Tibial artery (tissue), 4 donors: ENCODE data around the gene ITGB1.
A peak's percentile ranks its signal among the peaks of the same experiment; 100 is the strongest.
"Not testable (repeated sequence)": the region's sequence is repeated elsewhere in the genome, so short reads cannot be mapped to it uniquely, and the experiment has no call there.

Experiments used
- DNase-seq, 2 donors: peaks; one replicate each; pipeline ENCODE4 v3.0.0-alpha.2; 2019
- H3K27ac ChIP-seq, 2 donors: fragments of 200-600 bp; sonication (generic) in 1 of 2; 1 replicate in 1 of 2; 2 replicates in 1 of 2; pipeline ENCODE4 v1.5.1; 2018 to 2019; ENCODE audit warnings: mild to moderate bottlenecking in 1 of 2
- H3K27me3 ChIP-seq, 2 donors: fragments of 200-600 bp; sonication (generic) in 1 of 2; one replicate each; pipeline versions ENCODE4 v1.5.1 to v1.6.0; 2016 to 2019
- H3K36me3 ChIP-seq, 3 donors: fragments of 200-600 bp; sonication (generic) in 2 of 3; one replicate each; pipeline ENCODE4 v1.5.1; 2016 to 2019; ENCODE audit warnings: mild to moderate bottlenecking in 2 of 3
- H3K4me1 ChIP-seq, 4 donors: fragments of 200-600 bp; sonication (generic) in 2 of 4; 1 replicate in 3 of 4; 2 replicates in 1 of 4; pipeline ENCODE4 v1.5.1; 2016 to 2019
- H3K4me3 ChIP-seq, 2 donors: fragments of 200-600 bp; sonication (generic) in 1 of 2; 1 replicate in 1 of 2; 2 replicates in 1 of 2; pipeline ENCODE4 v1.5.1; 2018 to 2019; ENCODE audit warnings: mild to moderate bottlenecking in 2 of 2
- H3K9me3 ChIP-seq, 3 donors: fragments of 200-600 bp; sonication (generic) in 1 of 3; one replicate each; pipeline ENCODE4 v1.5.1; 2016 to 2019
- CTCF ChIP-seq, 2 experiments: fragments of 200-600 bp in 1 of 2; fragments of 450-650 bp in 1 of 2; IDR thresholded peaks; one replicate each; pipeline ENCODE4 v1.5.1; 2017 to 2019; ENCODE audit warnings: antibody characterized with exemption in 2 of 2, mild to moderate bottlenecking in 1 of 2, moderate library complexity in 1 of 2
- intact Hi-C: fragments of 100-400 bp; cut with DNase I; formaldehyde crosslinking; loops from one replicate; pipeline ENCODE4 v1.15.0; 2023; ENCODE audit warnings: low total_unique reads

ITGB1 gene

GRCh38 chr10:32995751-32996150 is 37.7 kb upstream of the ITGB1 start:
- Histone ChIP-seq H3K27ac (peak overlapping the region; percentile 35 to 54), H3K36me3 (no peaks in the 10 kb centered on the region)
- intact Hi-C loops, result no loop called here

GRCh38 chr10:32995066-32995622 is 37.1 kb upstream of the ITGB1 start:
- Histone ChIP-seq H3K27ac (peak overlapping the region; percentile 35 to 54), H3K36me3 (no peaks in the 10 kb centered on the region), H3K4me1 (peaks cover 0 to 25% (median 6%) of the 10 kb centered on the region in 4 donors), H3K9me3 (no peaks in the 10 kb centered on the region), H3K27me3 (no peaks in the 10 kb centered on the region), H3K4me3 (no peak overlapping the region)
- intact Hi-C loops, result no loop called here
- no peak for TF ChIP-seq CTCF (IDR thresholded peaks at IDR 0.05)
- DNase-seq, result no peak

More at GRCh38 chr10:32995751-32996150, 37.7 kb upstream of the ITGB1 start:
- no peak for TF ChIP-seq CTCF (IDR thresholded peaks at IDR 0.05)
- no peak for DNase-seq
- Histone ChIP-seq H3K4me1 (peaks cover 0 to 25% (median 6%) of the 10 kb centered on the region in 4 donors), H3K27me3 (no peaks in the 10 kb centered on the region), H3K9me3 (no peaks in the 10 kb centered on the region), H3K4me3 (no peak overlapping the region)

- H3K9me3 ChIP-seq, H3K27ac ChIP-seq, DNase-seq, H3K4me3 ChIP-seq, H3K27me3 ChIP-seq, intact Hi-C loops, H3K36me3 ChIP-seq: not testable (repeated sequence)
- H3K4me1 ChIP-seq, result peaks cover 0 to 25% (median 6%) of the 10 kb centered on the region in 4 donors
Observed at GRCh38 chr10:32994632-32995031, 36.6 kb upstream of the ITGB1 start.

GRCh38 chr10:32992310-32992709 is 34.3 kb upstream of the ITGB1 start:
- peak overlapping the region in 1 of 2 donors; percentile 21 for H3K27ac ChIP-seq
- peaks cover 0 to 25% (median 6%) of the 10 kb centered on the region in 4 donors for H3K4me1 ChIP-seq
- intact Hi-C loops, H3K27me3 ChIP-seq, H3K4me3 ChIP-seq, H3K36me3 ChIP-seq, H3K9me3 ChIP-seq, DNase-seq: not testable (repeated sequence)

GRCh38 chr10:32990811-32991210 is 32.8 kb upstream of the ITGB1 start:
- no peak overlapping the region for H3K4me3 ChIP-seq
- no peak for TF ChIP-seq CTCF (IDR thresholded peaks at IDR 0.05)
- no peak for DNase-seq
- peaks cover 0 to 17% (median 5%) of the 10 kb centered on the region in 4 donors for H3K4me1 ChIP-seq
- H3K9me3 ChIP-seq, result no peaks in the 10 kb centered on the region
- no peaks in the 10 kb centered on the region for H3K27me3 ChIP-seq
- H3K27ac ChIP-seq, result no peak overlapping the region
- intact Hi-C loops, result no loop called here
- H3K36me3 ChIP-seq, result no peaks in the 10 kb centered on the region

GRCh38 chr10:32988604-32989003 is 30.6 kb upstream of the ITGB1 start:
- Histone ChIP-seq H3K4me3 (no peak overlapping the region), H3K36me3 (no peaks in the 10 kb centered on the region), H3K9me3 (no peaks in the 10 kb centered on the region), H3K27ac (no peak overlapping the region), H3K4me1 (peaks cover 0 to 12% (median under 1%) of the 10 kb centered on the region in 4 donors), H3K27me3 (no peaks in the 10 kb centered on the region)
- DNase-seq, result no peak
- intact Hi-C loops, result no loop called here
- TF ChIP-seq CTCF (IDR thresholded peaks at IDR 0.05), result no peak

GRCh38 chr10:32987172-32987571 is 29.1 kb upstream of the ITGB1 start:
- no peaks in the 10 kb centered on the region for H3K36me3 ChIP-seq
- no peak for DNase-seq
- intact Hi-C loops, result no loop called here
- no peaks in the 10 kb centered on the region for H3K9me3 ChIP-seq
- no peak overlapping the region for H3K27ac ChIP-seq
- H3K4me1 ChIP-seq, result peaks cover 0 to 12% (median 3%) of the 10 kb centered on the region in 4 donors
- no peaks in the 10 kb centered on the region for H3K27me3 ChIP-seq
- no peak for TF ChIP-seq CTCF (IDR thresholded peaks at IDR 0.05)
- no peak overlapping the region for H3K4me3 ChIP-seq
